ENCODE measurements around the gene OLFML3. TPM values are rescaled to one million over a fixed set of nuclear protein-coding genes. Genes with fewer than 3 reads are reported as not detected.

OLFML3 gene
- total and polyA plus RNA-seq, 2 of the 13 experiments (the other 11 are each of a cell fraction or from before 2014, with no cell fraction given): 2.0 to 5.1 TPM

DNA sequence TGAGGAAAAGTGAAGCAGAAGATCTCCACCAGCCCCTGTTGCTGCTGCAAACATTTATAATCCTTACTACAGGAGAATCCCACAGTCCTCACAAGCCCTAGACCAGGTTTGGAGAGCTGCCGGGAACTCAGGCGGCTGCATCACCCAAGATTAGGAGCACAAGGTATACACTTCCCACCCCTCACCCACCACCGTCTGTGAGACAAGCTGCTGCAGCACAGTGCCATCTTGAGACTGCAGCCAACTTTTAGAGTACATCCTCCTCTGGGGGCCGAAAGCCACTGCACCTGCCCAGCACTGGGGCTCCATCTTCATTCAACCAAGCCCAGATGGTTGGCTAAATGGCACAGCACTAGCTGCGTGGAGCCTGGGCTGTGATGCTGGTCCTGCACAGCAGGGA lies 13.8 kb downstream of the OLFML3 start:
- Histone ChIP-seq H3K36me3 (replicated peaks in 1 of 2; ENCODE audit: control insufficient read depth in 1 of 2, insufficient read depth in 2 of 2, low read length in 2 of 2) (no peaks in the 10 kb centered on the region), H3K79me2 (ENCODE audit: insufficient read depth, low read length) (no peaks in the 10 kb centered on the region), H3K9ac (ENCODE audit: insufficient read depth, low read depth, low read length) (no peak overlapping the region), H2AFZ (ENCODE audit: low read length) (no peak overlapping the region), H3K4me3 (replicated peaks in 1 of 3; ENCODE audit: insufficient read depth in 1 of 3, low read depth in 2 of 3, low read length in 3 of 3) (no peak overlapping the region), H3K4me1 (ENCODE audit: insufficient read depth, low read length) (0 out of 2 replicates have a peak, but pooled peaks cover 4% of the 10 kb centered on the region), H3K27me3 (ENCODE audit: control insufficient read depth in 1 of 2, insufficient read depth in 2 of 2, low read length in 2 of 2) (no peaks in the 10 kb centered on the region), H3K27ac (ENCODE audit: extremely low read length, insufficient read depth, low read length) (no peak overlapping the region), H4K20me1 (ENCODE audit: insufficient read depth, low read length) (no peaks in the 10 kb centered on the region), H3K9me3 (ENCODE audit: low read length) (peaks cover 15% of the 10 kb centered on the region), H3K4me2 (ENCODE audit: low read depth, low read length) (no peak overlapping the region)
- intact Hi-C loops (cut with micrococcal nuclease; ENCODE audit: unreplicated experiment): no loop called here
- FAIRE-seq (no peak), DNase-seq (ENCODE audit: low spot score) (no peak), ATAC-seq (no peak)
- TF ChIP-seq GABPA (IDR thresholded peaks at IDR 0.05; ENCODE audit: low read depth, low read length) (no peak), GABPA (CRISPR knock-in tag; IDR thresholded peaks at IDR 0.05; ENCODE audit: low read depth) (no peak), ZSCAN12 (CRISPR knock-in tag; IDR thresholded peaks at IDR 0.05) (no peak), YY1 (IDR thresholded peaks at IDR 0.05; ENCODE audit: insufficient read depth, insufficient replicate concordance, low read depth, low read length) (no peak), ZNF335 (CRISPR knock-in tag; IDR thresholded peaks at IDR 0.05) (no peak), ZNF83 (CRISPR knock-in tag; IDR thresholded peaks at IDR 0.05; ENCODE audit: borderline replicate concordance) (no peak), NPAS2 (CRISPR knock-in tag; IDR thresholded peaks at IDR 0.05; ENCODE audit: borderline replicate concordance) (no peak), MEIS2 (CRISPR knock-in tag; IDR thresholded peaks at IDR 0.05) (no peak), HMGA1 (CRISPR knock-in tag; conservative IDR thresholded peaks at IDR 0.05) (no peak), EZH2 (conservative IDR thresholded peaks at IDR 0.05; ENCODE audit: low read depth, low read length) (no peak), ZNF839 (CRISPR knock-in tag; IDR thresholded peaks at IDR 0.05; ENCODE audit: borderline replicate concordance) (no peak), ZNF670 (CRISPR knock-in tag; IDR thresholded peaks at IDR 0.05; ENCODE audit: borderline replicate concordance) (no peak), CAMTA2 (CRISPR knock-in tag; IDR thresholded peaks at IDR 0.05; ENCODE audit: borderline replicate concordance) (no peak), ZFAT (CRISPR knock-in tag; conservative IDR thresholded peaks at IDR 0.05) (no peak), ZNF672 (CRISPR knock-in tag; IDR thresholded peaks at IDR 0.05) (no peak), ETV6 (CRISPR knock-in tag; conservative IDR thresholded peaks at IDR 0.05) (no peak), ZNF124 (CRISPR knock-in tag; IDR thresholded peaks at IDR 0.05) (no peak)
- TF ChIP-seq, protein P1, sequence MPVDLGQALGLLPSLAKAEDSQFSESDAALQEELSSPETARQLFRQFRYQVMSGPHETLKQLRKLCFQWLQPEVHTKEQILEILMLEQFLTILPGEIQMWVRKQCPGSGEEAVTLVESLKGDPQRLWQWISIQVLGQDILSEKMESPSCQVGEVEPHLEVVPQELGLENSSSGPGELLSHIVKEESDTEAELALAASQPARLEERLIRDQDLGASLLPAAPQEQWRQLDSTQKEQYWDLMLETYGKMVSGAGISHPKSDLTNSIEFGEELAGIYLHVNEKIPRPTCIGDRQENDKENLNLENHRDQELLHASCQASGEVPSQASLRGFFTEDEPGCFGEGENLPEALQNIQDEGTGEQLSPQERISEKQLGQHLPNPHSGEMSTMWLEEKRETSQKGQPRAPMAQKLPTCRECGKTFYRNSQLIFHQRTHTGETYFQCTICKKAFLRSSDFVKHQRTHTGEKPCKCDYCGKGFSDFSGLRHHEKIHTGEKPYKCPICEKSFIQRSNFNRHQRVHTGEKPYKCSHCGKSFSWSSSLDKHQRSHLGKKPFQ (CRISPR knock-in tag; IDR thresholded peaks at IDR 0.05; ENCODE audit: insufficient replicate concordance): no peak
- TF ChIP-seq, protein P2, sequence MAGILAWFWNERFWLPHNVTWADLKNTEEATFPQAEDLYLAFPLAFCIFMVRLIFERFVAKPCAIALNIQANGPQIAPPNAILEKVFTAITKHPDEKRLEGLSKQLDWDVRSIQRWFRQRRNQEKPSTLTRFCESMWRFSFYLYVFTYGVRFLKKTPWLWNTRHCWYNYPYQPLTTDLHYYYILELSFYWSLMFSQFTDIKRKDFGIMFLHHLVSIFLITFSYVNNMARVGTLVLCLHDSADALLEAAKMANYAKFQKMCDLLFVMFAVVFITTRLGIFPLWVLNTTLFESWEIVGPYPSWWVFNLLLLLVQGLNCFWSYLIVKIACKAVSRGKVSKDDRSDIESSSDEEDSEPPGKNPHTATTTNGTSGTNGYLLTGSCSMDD (CRISPR knock-in tag; IDR thresholded peaks at IDR 0.05): no peak
- TF ChIP-seq, protein P3, sequence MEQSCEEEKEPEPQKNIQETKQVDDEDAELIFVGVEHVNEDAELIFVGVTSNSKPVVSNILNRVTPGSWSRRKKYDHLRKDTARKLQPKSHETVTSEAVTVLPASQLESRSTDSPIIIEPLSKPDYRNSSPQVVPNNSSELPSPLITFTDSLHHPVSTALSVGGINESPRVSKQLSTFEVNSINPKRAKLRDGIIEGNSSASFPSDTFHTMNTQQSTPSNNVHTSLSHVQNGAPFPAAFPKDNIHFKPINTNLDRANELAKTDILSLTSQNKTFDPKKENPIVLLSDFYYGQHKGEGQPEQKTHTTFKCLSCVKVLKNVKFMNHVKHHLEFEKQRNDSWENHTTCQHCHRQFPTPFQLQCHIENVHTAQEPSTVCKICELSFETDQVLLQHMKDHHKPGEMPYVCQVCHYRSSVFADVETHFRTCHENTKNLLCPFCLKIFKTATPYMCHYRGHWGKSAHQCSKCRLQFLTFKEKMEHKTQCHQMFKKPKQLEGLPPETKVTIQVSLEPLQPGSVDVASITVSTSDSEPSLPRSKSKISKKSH (CRISPR knock-in tag; IDR thresholded peaks at IDR 0.05; ENCODE audit: borderline replicate concordance): no peak
- POLR2A ChIA-PET: no interaction called here
- 83% methylated on average over 2 of the region's 5 CpGs for WGBS (ENCODE audit: low lambda C conversion rate)
- CTCF ChIA-PET (ENCODE audit: low intra/inter-chr PET ratio, low total read pairs): no interaction called here
- no TSS peak for BruUV-seq (replicated peaks)
- in situ Hi-C loops (cut with HindIII; ENCODE audit: extremely low pct_ligation_motif_present, low pct_unique_long_range_greater_than_20kb): no loop called here

Measured in HepG2 (cell line).